Ramos (cell line): Measurements from ENCODE around the gene KCNA3.

Experiments used
- in situ Hi-C: fragments of 300-500 bp; cut with MboI; formaldehyde crosslinking; loops from one replicate; pipeline ENCODE4 v1.14.3; 2022; ENCODE audit warnings: low sequenced_read_pairs; ENCODE audit not compliant: unreplicated experiment

KCNA3 gene

DNA sequence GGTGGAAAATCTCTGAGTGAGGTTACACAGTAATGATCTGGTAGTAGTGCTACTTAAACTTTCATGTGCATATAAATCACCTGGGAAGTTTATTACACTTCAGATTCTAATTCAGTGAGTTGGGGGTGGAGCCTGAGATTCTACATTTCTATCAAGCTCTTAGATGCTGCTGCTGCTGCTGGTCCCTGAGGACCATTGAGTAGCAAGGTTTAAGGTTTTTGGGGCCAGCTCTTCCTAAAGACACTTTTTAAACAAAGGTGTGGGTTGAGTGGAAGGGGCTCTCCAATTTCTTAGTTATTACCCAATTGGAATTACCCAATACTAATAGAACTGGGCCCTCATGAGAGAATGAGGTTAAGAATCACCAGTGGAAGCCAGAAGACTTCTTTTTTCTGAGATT, 29.5 kb downstream of the KCNA3 start:
- in situ Hi-C loops = no loop called here

DNA sequence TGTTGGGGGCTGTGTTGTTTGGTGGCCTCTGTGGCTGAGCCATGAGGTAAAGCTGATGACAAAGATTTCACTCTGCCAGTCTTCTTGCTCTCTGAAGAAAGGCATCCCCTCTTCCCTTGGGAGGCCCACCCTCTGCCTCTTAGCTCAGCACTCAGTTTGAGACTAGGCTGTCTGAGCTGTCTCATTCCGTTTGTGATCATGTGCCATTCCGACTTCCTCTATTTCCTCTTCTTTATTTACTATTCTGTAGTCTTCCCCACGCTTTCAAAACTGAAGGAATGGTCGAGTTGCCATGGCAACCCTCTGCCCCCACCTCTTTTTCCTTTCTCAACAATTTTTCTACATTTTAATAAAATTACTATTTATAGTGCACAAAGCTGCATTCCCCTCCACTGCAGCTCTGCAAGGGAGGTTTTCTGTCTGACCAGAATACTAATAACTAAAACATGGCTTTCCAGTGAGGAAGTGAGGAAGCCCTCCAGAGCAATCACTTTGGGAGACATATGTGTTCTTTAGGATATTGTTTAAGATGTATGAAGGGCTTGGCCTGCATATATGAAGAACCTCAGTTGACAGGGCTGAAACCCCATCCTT, 30.8 kb downstream of the KCNA3 start:
- in situ Hi-C loops = no loop called here

DNA sequence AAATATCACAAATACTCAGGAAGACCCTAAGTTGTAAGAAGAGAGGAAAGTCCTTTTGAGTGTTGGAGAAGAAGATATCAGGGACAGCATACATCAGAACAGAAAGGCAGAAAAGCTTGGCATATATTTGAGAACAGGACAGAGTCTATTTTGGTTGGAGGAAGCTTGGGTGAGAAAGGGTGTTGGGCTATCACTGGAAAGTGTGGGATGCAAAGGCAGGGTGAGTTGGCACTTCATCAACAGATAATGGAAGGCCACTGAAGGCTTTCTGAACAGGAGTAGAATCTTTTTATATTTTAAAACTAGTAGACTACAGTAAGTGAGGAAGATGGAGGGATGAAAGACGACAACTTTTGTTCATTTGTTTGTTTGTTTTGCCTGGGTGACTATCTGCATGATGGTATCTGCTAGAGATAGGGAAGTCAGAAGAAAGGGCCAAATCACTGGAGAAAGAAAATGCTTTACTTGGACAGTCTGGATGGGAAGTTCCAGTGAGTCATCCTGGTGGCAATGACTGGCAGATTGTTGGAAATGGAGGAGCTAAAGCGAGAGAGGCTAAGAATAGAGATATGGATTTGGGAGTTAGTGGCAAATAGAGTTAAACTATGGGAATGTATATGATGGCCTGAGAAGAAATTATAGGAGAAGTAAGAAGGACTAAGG, 34.9 kb downstream of the KCNA3 start:
- in situ Hi-C loops = loop anchor here (5.0 kb wide), 1 partner anchor 32 kb away; the partner anchor contains the start of gene KCNA3

DNA sequence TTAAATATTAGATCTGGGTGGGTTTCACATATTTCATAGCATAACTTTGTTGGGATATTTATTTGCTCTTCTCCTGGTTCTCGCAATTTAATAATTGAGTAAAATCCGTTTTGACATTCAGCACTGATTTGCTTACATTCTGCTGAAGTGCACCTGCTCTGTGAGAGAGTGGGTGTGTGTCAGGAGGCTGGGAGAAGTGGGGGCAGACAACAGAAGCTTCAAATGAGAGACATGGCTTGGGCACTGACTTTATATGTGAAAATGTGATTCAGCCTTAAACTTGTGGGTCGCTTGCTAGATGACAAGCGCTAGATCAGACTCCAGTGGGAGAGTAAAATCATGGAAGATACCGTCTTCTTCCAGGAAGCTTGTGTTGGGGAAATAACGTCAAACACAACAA, 36.2 kb downstream of the KCNA3 start:
- in situ Hi-C loops = loop anchor here (5.0 kb wide), 1 partner anchor 34 kb away; the partner anchor contains the start of gene KCNA3

- in situ Hi-C loops = loop anchor here (5.0 kb wide), 1 partner anchor 34 kb away; the partner anchor contains the start of gene KCNA3
Observed at GRCh38 chr1:110638058-110638457, 36.7 kb downstream of the KCNA3 start.

DNA sequence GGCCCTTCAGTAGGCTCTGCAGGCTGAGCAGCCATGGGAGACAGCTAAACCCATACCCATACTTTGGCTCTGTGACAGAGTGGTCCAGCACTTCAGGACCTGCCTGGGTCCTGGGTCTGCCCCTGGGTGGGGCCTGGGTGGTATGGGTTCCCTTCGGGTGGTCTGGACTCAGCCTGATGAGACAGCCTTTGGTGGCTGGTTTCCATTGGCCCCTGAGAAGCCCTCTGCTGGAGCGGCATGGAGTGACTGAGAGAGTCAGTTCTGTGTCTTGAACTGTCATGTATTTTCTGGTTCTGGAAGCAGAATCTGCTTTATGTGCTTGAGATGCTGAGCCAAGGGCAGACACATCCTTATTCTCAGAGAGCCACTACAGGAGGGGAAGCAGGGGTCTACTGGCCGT, 37.3 kb downstream of the KCNA3 start:
- in situ Hi-C loops = loop anchor here (5.0 kb wide), 1 partner anchor 35 kb away; the partner anchor contains the start of gene KCNA3

- in situ Hi-C loops = loop anchor here (5.0 kb wide), 1 partner anchor 36 kb away; the partner anchor contains the start of gene KCNA3
Observed at GRCh38 chr1:110636149-110636935, 38.4 kb downstream of the KCNA3 start.

DNA sequence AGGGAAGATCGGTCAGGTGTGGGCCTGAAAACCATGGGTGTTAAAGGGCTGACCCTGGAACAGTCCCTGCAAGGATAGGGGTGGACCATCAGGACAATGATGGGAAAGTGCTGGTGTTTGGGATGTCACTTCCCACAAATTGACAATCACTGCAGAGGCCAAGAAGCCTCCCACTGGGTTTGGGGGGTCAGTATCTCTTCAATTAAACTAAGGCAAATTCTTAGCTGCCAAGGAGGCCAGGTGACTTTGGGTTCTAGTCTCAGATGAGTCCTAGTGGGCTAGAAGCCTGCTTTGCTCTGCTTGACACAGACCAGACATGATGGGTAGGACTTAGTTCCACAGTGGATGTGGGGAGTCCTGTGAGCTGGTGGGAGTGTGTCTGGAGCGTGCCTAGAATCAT, 39.3 kb downstream of the KCNA3 start:
- in situ Hi-C loops = loop anchor here (5.0 kb wide), 1 partner anchor 37 kb away; the partner anchor contains the start of gene KCNA3

DNA sequence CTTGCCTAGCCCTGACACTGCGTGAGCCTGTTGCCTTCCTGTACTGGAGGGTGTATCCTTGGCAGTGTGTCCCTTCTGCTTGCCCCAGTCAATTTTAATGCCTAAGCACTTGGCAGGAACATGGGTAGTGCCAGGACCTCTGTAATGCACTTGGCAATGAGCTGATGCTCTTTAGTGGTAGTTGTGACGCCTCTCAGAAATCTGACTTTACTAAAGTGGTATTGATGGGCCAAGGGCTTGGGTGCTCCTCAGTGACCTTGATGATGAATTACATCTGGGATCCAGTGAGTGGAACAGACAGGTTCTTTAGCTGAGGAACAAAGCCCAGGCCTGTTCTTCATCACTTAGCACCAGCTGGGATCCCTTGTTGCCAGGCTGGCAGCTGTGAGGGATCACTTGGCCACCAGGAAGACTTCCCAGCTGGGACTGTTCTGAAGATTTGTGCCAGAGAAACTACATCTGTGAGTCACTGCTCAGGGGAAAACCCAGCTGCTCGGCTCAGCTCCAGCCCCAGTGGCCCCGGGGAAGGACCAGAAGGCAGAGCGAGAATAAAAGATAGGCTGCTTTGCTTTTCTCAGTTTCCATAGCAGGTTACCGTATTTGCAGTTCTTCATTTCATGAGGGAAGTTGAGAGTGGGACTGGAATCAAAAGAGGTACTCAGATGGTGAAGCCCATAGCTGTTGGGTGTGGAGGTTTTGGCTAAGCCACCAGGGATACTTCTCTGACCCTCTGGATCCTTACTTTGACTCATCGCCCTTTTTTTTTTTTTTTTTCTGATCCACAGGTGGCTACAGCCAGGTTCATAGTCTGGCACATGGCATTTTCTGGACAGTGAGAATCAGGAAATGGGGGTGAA, 40.1 kb downstream of the KCNA3 start:
- in situ Hi-C loops = loop anchor here (5.0 kb wide), 1 partner anchor 38 kb away; the partner anchor contains the start of gene KCNA3

DNA sequence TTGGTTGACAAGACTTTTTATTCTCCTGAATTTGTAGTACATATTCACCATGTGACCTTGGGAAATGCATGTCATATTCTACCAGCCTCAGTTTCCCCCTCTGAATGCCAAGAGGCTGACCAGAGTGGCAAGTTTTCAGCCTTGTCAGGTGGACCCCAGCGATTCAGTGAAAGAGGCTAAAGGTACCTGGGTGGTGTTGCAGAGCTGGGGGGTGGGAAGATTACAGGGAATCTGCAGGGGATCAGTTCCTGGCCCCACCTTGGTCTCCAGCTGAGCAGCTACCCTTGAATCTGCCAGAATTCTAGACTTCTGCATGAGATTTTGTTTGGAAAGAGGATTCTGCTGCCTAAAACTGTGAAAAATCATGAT, 40.7 kb downstream of the KCNA3 start:
- in situ Hi-C loops = no loop called here

DNA sequence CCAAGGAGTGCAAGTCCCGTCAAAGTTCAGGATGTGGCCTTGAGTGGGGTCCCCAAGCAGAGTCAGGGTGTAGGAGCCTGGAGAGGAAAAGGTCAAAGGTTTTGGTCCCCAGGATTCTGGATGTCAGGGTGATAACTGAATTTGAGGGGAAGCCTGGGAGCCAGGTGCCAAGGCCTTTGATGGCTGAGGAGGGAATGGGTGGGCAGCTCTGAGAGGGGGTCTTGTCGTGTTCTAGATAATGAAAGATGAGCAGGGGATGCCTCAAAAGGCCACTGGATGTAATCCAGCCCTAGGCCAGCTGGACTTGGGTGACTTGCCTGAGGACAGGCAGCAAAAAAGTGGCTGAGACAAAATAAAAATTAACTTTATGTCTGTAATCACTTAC, 41.1 kb downstream of the KCNA3 start:
- in situ Hi-C loops = no loop called here

GRCh38 chr1:110631836-110632620, 42.7 kb downstream of the KCNA3 start:
- in situ Hi-C loops = no loop called here

GRCh38 chr1:110630839-110631663, 43.7 kb downstream of the KCNA3 start:
- in situ Hi-C loops = no loop called here

DNA sequence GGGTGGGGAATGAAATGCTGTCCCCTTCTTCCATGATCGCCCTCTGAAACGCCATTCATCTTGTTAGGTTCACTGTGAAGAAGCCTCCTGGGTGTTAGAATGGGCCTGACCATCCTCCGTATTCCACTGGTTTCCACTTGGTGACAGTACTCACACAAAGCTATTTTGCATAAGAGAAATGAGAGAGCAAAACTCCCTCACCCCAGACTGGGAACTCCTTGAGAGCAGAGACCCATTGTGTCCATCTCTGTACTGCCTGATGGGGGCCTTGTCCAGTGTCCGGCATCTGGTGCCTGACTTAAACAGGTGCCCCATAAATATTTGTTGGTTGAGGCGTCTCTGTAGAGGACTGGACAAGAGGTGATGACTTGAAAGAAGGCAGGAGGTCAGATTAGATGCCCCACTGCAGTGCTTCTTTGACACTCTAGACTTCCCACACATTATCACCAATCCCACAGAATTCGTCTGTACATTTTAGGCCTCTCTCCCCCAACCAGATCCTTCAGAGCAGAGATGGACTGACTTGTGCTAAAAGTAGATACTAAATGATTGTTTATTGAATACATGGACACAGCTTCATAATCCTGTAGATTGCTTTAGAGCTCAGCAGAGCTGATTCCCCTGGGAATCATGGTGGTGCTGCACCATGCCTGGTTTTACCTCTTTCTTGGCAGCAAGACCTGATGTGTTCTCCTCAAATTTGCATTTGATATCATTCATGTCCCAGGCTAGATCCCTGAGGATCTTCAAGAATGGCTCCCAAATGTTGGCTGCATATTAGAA, 46.2 kb downstream of the KCNA3 start:
- in situ Hi-C loops = no loop called here

GRCh38 chr1:110627764-110628163, 47.0 kb downstream of the KCNA3 start:
- in situ Hi-C loops = no loop called here

DNA sequence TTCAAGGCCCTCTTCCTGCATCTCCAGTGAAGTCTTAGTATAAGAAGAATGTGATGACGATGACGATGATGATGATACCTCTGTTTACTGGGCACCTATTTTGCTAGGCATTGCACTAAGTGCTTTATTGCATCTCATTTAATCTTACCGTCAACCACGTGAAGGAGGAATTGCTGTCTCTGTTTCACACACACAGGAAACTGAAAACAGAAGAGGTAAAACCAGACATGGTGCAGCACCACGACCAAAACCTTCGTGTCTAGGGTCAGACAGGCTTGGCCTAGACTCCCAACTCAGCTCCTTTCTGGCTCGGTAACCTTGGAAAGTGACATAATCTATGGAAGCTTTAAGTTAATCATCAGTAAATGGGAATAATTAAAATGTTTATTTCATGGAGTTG, 47.9 kb downstream of the KCNA3 start:
- in situ Hi-C loops = no loop called here
